HG03442 (cell line): Measurements from ENCODE around the gene CPA1.

Experiments
- ATAC-seq: cut with Tn5 transposase; IDR thresholded peaks from one replicate; pipeline ENCODE4 v1.9.1; 2021; ENCODE audit warnings: mild to moderate bottlenecking, moderate library complexity; ENCODE audit not compliant: unreplicated experiment

The CPA1 gene

DNA sequence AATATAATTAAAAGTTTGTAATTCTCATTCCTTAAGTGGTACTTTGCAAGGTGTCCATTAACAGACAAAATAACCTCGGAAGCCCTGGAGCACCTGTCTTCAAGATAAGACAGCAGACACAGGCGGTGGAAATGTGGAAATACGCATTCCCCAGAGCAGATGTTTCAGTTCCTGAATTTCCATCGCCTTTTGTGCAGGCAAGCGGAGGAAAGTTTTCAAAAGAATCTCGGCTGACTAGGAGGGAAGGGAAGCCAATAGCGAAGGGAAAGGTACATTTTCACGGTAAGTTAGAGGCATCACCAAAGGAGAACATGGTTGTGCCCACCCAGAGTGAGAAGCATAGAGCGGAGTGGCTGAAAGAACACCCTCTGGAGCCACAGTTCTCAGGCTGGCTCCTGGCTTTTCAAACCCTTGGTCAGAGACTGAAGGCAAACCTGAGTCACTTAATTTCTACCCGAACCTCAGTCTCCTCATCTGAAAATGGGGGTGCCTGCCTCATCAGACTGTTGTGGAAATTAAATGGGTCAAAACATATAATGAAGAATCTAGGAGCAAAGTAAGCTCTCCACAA is 13.6 kb downstream of the CPA1 start:
- no peak for ATAC-seq

DNA sequence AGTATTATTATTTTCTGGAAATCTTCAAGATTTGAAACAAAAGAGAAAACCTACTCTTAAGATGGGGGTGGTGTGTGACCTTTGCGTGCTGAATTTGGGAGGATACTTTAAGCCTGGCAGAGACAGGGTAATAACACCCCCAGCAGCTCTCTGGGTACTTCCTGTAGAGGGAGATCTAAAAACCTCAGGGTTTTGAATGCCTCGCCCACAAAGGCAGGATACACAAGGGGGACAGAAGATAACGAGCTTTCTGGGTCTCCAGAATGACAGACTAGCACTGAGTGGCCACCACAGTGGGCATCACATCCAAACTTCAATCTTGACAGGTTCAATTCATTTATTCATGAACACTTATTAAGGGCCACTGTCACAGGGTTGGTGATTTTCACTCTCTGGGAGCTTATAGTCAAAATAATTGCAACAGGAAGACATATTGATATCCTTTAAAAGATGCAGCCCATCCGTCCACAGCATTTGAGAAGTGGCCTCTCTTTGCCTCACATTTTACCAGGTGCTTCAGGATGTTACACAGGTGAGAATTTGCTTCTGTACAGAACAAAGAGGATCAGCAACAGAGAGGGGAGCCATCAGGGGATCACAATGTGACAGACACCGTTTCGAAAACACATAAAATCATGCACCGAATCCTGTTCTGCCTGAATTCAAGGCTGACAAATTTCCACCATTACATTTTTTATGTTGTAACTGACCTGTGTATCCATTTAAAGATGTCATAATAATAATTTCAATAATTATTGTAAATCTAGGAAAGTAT is 14.3 kb downstream of the CPA1 start:
- peak; percentile 54 for ATAC-seq

DNA sequence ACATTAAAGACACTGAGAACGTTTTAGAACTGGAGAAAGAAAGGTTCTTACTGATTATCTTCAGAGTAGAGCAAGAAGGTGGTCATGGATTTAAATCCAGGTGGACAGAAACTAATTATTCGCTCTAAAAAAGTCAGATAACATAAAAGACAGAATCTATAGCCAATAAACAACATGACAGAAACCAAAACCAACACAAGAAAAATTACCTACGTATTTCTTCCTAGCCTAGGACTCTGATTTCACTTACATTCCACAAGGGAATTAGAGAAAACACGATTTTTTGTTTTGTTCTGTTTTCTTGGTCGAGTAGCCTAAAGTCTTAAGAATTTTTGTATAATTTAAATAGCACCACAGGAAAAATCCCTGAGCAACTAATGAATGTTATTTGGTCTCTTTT is 15.1 kb downstream of the CPA1 start:
- ATAC-seq, result no peak

DNA sequence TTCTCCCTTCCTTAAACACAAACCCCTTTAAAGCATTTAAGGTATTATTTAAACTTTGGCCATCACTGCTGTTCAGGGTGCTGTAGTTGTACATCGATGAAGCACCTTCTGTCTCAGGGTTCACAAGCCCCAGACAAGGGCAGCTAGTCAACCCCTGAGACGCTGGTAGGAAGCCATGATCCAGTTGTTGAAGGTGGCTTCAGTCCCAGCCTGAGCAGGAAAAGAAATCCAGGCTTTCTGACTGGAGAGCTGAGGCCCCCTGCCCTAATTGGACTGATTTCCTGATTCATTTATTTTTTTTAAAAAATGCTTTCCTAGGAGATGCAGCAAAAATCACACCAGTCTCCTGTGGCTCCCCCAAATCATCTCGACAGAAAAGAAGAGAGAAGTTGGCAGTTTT is 15.8 kb downstream of the CPA1 start:
- ATAC-seq, result no peak

DNA sequence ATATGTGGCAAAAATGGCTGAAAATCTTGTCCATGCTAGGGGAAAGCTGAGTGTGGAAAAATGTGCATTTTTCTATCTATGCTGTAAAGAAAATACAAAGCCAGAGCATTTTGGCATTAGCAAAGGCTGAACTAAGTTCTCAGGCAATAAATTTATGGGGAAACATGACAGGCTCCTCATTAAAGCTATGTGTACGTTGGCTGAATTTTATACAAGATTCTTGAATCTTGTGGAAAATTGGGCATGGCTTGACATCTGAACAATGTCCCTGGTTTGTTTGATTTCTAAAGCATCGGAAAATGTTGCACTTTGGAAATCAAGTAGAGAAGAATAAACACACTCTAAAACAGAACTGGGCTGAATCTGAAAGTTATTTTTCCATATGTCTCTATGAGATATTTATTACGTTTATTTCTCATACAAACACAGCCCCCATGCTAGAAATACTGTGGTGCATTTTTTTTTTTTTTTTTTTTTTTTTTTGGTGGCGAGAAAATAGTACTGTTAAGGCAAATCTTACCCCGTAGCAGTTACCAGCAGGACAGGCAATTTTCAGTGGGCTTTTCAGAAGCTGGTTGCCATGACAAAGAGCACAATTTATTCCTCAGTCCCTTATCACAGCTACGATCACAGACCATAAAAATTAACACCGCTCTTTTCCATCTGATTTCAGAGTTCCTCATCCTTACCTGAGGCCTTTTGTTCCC is 16.9 kb downstream of the CPA1 start:
- no peak for ATAC-seq

DNA sequence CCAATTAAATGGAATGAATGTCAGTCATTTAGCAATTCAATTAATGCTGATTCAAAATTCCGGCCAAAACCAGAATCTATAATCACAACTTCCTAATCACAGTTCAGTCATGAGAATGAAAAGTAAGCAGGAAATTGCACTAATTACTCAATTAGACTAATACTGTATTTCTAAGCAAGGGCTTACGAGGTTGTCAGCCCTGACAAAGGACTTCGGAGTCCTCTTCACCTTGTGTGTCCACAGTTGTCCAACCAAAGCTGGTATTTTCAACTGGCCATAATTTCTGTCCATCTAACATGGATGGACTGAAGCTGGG is 17.4 kb downstream of the CPA1 start:
- no peak for ATAC-seq

DNA sequence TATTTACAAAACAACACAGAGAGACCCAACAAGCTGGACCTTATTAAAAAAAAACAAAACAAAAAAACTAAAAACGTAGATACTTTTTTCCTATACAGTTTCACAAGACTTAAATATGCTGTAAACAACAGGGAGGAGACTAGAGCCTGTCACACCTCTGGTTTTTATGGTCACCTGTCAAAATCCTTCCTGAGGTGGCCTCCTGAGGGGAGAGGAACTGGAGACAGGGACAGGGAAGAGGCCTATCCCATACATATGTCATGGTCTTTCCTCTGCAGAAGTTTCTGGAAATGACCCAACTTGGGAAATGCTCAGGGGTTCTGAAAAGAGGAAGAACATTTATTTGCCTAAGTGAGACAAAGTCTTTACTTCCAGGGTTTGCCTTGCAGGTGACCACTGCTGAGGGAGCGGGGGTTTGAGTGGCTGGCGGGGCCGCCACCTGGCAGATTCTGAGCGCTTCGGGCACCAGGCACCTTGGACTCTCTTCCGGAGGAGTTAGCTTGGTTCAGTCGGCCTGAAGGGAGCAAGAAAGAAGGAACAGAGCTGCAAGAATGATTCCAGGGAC is 18.3 kb downstream of the CPA1 start:
- ATAC-seq, result no peak

DNA sequence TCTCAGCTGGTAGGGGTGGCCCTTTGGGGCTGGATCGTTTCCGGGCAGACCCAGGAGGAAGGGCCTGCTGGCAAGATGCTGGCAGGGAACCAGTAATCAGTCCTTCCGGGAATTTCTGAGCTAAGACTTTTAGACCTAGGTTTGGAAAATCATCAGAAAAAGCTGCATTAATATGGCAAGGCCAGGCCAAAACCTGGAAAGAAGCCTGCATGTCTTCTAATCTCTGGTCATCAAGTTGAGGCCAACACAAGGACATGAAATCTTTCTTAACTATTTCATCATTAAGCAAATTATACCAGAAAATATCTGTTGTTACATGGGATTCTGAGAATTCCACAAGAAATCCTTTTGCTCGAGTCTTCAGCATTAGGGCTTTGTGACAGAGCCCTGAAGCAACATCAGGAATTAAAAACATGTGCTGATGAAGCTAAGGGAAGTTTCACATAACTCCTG is 19.9 kb downstream of the CPA1 start:
- no peak for ATAC-seq

DNA sequence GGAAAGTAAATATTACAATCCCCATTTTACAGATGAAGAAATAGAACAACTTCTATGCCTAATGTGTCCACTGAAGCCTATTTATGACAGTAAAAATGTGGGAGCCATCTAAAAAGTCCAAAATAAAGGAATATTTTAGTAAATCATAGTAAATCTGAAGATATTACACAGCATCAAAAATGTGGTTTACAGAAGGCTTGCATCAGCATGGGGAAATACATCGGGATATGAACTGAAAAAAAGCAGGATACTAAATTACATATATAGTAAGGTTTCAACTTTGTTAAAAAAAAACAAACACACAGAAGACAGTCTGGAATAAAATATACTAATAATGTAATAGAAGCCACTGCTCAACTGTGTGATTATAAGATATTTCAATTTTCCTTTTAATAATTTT is 20.8 kb downstream of the CPA1 start:
- ATAC-seq, result no peak

DNA sequence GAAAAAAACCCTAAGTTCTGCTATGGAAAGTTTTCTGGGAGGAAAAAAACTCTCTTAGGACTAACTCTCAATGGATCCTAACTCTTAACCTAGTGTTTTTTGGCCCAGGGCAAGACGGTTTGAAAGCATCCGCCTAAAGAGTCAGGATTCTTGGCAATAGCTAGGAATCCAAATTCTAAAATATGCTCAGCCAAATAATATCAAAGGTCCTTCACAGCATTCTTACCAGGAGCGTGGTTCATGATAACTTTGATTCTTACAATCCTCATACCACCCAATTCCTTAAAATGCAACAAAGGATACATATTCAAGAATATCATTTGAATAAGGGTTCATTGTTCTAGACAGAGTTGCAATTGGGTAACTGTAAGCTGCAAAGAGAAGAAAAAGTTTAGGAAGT is 21.3 kb downstream of the CPA1 start:
- no peak for ATAC-seq

DNA sequence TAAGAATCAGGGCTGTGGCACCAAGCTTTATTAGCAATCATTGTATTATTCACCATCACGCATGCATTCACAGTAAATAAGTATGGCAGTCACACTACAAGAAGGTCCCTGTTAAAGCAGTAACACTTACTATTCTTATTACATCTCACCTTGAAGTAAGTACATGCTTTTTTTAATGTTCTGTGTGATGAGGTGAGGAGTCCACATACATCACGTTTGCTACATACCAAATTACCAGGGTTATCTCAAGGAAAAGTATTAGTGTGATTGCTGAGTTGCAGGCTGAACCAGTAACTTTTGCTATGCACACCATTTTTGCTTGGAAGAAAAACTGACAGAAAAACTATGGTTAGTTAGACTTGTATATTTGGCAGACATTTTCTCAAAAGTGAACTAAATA is 24.7 kb downstream of the CPA1 start:
- no peak for ATAC-seq

DNA sequence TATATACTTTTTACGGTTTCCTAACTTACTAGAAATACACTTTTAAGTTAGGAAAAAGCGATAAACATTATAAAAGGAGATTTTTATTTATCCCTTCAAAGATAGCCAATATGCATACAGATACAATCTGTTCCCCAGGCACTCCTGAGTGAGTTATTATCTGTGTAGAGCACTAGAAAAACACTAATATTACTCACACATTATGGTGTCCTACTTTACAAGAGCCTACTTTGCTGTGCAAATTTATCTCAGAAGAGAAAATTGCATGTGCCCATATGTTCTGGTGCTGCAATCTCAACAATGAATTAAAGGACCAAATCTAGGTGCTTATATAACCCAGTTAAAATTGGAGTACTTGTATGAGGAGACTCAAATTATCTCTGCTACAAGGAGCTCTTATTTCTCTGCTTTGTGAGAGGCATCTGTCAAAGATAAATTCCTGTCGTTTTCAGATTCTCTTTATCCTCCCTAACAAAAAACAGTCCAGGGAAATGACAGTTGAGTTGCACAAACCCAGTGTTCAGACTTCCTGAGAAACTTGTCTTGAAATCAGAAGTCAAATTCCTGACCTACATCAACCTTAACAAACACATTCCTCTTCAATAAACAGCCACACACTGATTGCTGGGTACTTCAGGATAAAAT is 28.9 kb downstream of the CPA1 start:
- no peak for ATAC-seq

DNA sequence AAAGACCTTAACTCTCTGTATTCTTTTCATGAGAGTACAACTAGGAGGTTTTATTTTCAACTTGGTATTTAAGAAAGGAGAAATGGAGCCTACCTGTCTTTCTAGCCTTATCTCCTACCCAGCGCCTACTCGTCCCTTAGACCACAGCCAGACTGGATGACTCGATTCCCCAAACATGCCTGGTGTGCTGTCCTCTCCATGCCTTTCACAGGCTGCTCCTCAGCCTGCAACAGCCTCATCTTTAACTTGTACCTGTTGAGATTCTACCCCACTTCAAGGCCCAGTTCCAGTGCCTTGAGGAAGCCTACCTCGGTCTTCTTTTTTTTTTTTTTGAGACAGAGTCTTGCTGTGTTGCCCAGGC is 29.4 kb downstream of the CPA1 start:
- ATAC-seq, result no peak

DNA sequence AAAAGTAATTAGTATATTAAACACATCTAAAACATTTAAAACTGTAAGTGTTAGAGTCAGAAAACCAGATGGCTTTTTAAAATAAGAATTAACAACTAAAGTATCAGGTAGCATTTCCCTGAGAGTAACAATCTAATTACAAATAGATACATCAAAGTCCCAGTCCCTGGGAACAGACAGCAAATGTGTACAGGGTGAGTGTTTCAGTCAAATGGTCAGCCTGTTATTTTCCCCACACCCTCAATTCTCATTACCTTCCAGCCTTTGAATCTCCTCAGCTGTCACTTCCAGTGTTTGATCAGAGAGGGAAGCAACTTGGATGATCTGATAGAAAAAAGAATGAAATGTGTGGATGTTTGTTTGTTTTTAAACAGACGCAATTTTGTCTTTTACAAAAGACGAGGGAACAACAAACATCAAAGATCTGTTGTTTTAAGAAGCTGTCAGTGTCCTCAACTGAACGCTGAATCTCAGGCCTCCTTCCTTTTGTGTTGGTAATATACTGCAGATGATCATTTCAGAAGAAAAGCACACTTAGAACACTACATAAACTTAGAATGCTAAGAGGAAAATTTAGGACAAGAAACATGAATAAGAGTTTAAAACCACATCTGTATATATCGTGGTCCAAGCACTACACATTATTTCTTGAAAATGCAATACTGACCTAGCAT is 30.7 kb downstream of the CPA1 start:
- ATAC-seq, result no peak

DNA sequence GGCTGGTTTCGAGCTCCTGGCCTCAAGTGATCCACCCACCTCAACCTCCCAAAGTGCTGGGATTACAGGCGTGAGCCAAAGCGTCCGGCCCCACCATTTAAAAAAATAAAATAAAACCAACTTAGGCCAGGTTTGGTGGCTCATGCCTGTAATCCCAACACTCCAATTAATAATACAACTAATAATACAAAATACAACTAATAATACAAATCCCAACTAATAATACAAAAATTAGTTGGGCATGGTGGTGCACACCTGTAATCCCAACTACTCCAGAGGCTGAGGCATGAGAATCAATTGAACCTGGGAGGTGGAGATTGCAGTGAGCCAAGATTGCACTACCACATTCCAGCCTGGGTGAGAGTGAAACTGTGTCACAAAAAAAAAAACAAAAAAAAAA is 32.9 kb downstream of the CPA1 start:
- ATAC-seq, result no peak

DNA sequence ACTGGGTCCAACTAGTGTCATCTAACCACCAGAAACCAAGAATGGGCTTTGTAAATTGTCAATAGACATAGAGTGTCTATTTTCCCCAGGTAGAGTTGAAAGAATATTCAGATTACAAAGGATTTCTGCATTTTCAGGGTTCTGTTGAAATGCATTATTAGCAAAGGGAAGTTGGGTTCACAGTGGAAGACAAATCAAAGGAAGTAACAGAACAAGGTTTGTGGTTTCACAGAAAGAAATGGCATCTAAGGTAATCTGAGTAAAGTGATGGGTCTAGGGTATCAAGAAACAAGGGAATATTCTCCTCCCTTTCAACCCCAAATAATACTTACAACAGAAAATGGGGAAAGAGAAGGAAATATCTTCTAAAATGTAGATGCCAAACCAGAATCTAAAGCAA is 34.7 kb downstream of the CPA1 start:
- no peak for ATAC-seq

DNA sequence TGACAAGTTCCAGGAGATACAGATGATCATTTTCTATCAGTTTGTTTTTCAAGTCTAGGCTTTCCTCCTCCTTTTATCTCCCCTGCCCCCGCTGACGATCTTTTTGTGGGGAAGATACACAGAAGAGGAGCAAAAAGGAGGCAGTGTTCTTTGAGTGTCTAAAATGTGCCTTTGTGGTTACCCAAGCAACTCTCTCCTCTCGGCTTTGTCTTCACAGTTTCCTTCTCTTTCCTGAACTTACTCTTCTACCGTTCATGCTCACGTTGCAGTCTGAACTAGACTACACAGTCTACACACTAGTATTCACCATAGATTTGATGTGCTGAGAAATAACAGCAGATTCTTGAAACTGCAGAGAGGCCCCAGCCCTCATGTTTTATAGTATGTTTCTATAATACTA is 36.9 kb downstream of the CPA1 start:
- ATAC-seq, result no peak

DNA sequence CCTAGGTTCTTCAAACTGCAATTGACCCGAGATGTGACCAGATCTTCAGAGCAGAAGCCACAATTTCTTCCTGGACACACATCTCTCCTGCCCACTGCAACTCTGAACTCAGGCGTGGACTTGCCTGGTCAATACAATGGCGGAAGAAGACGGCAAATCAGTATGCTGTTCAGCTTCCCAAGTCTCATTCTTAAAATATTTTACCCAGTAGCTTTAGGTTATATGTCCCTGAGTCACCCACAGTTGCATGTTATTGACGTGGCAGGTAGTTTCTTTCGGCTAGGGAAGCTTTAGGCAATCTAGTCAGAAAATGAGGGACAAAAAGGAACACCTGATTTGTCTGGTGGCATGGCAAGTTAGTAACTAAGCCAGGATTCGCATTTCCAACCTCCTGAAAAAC is 38.0 kb downstream of the CPA1 start:
- ATAC-seq, result no peak

DNA sequence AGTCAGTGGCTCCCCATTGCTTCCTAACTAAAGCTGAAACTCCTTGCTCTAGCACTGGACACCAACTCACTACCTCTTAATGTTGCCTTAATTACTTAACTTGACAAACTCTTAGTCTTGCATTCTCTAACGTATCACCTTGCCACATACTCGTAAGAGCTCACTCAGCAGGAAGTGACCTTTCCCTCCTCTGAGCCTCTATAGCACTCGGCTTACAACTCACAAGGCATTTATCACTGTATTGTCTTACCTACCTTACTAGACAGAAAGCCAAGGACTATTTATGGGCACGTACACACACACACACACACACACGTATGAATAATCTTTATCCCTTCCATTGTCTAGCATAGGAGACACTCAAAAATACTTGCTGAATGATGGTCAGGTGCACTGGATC is 39.4 kb downstream of the CPA1 start:
- no peak for ATAC-seq

DNA sequence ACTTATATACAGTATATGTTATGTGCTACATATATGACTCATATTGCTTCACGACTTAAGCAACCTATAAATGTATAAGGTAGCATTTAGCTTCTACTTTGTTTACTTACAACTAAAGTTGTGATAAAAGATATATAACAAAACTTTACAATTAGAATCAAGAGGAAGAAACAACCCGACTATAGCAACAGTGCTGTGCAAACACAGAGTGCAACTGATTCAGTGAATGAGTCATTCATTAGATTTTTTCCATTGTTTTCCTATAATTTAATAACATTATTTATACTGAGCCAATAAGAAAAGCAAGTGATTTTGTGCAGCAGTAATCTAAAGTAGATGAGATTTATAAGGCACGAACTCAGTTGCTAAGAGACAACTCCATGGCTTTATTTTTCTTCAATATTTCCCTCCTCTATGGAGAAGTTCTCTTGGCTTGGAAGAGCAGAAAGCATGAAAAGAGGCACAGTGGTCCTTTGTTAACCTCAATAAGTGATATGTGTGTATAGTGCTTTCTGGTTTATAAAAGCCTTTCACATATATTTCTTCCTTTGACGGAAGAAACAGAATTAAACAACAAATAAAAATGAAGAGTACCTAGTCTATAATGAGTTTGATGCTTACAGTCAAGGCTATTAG is 40.8 kb downstream of the CPA1 start:
- ATAC-seq, result no peak

DNA sequence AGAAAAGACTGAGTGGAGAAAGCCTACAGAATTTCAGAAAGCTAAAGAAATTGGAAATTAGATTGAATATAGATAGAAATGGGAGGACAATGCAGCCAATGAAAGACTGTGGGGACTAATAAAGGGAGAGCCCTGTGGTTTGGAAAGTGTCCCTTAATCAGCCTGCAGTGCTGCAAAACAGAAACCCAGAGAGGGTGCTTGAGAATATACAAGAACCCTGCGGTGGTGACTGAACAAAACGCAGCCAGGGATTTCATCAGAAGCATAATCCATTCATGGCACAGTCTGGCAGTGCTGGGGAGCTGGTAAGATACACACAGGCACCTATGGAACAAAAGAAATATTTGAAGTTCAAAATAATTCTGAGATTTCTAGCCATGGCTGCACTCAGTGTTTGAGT is 41.4 kb downstream of the CPA1 start:
- peak; percentile 69 for ATAC-seq
